OCI-LY1 (cell line): Measurements from ENCODE around the gene NFIB.

Experiments used
- EZH2 ChIP-seq: fragments of 200-600 bp; sonication (generic), shearing (Covaris generic); IDR thresholded peaks from 2 replicates; pipeline ENCODE4 v1.8.0; 2017; ENCODE audit warnings: borderline replicate concordance, mixed run types, mild to moderate bottlenecking, antibody characterized with exemption, low read length, moderate library complexity, mixed read lengths
- TF ChIP-seq, protein P1 (sequence below): fragments of 200-600 bp; sonication (generic), shearing (Covaris generic); IDR thresholded peaks from 2 replicates; pipeline ENCODE4 v1.5.1; 2017; ENCODE audit warnings: mild to moderate bottlenecking, antibody characterized with exemption, low read length, moderate library complexity, mixed read lengths

DNA sequence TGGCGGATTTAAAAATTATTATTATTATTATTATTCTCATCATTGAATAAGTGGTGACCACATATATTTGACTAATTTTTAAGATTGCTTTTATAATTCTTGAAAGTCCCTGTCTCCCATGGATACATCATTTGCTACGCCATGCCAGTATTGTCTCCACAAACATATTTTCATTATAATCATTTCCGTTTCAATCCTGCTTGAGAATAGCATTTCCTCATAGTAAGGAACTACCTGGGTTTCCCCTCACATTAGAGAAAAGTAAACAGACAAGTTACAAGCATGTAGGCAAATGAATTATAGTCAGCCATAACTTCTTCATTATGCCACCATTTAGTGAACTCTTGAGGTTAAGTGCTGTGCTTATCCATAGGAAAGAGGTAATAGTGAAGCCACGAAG is 276.6 kb downstream of the NFIB start:
- TF ChIP-seq, protein P1, sequence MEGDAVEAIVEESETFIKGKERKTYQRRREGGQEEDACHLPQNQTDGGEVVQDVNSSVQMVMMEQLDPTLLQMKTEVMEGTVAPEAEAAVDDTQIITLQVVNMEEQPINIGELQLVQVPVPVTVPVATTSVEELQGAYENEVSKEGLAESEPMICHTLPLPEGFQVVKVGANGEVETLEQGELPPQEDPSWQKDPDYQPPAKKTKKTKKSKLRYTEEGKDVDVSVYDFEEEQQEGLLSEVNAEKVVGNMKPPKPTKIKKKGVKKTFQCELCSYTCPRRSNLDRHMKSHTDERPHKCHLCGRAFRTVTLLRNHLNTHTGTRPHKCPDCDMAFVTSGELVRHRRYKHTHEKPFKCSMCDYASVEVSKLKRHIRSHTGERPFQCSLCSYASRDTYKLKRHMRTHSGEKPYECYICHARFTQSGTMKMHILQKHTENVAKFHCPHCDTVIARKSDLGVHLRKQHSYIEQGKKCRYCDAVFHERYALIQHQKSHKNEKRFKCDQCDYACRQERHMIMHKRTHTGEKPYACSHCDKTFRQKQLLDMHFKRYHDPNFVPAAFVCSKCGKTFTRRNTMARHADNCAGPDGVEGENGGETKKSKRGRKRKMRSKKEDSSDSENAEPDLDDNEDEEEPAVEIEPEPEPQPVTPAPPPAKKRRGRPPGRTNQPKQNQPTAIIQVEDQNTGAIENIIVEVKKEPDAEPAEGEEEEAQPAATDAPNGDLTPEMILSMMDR: no peak
- no peak for TF ChIP-seq EZH2
